ENCODE results near the gene SEC14L1.

SEC14L1 gene

GRCh38 chr17:77116371-77116860, 24.4 kb upstream of the SEC14L1 start:
- no peak for DNase-seq (ENCODE audit: low read depth)

GRCh38 chr17:77117415-77117814, 23.4 kb upstream of the SEC14L1 start:
- no peak for DNase-seq (ENCODE audit: low read depth)

GRCh38 chr17:77118251-77118928, 22.4 kb upstream of the SEC14L1 start:
- DNase-seq (ENCODE audit: low read depth): no peak

GRCh38 chr17:77119668-77120301, 21.0 kb upstream of the SEC14L1 start:
- DNase-seq (ENCODE audit: low read depth): no peak

GRCh38 chr17:77120868-77121267, 19.9 kb upstream of the SEC14L1 start:
- DNase-seq (ENCODE audit: low read depth): no peak

GRCh38 chr17:77124192-77124889, 16.4 kb upstream of the SEC14L1 start:
- DNase-seq (ENCODE audit: low read depth): no peak

- no peak for DNase-seq (ENCODE audit: low read depth)
Measured at GRCh38 chr17:77125432-77125901, 15.3 kb upstream of the SEC14L1 start.

- DNase-seq (ENCODE audit: low read depth): no peak
Measured at GRCh38 chr17:77126519-77126918, 14.2 kb upstream of the SEC14L1 start.

- peak; percentile 46 for DNase-seq (ENCODE audit: low read depth)
Measured at GRCh38 chr17:77127735-77128361, 12.9 kb upstream of the SEC14L1 start.

GRCh38 chr17:77128896-77129567, 11.7 kb upstream of the SEC14L1 start:
- DNase-seq (ENCODE audit: low read depth): no peak

- no peak for DNase-seq (ENCODE audit: low read depth)
Measured at GRCh38 chr17:77129568-77130301, 11.0 kb upstream of the SEC14L1 start.

GRCh38 chr17:77130525-77130924, 10.2 kb upstream of the SEC14L1 start:
- no peak for DNase-seq (ENCODE audit: low read depth)

GRCh38 chr17:77131904-77132303, 8.9 kb upstream of the SEC14L1 start:
- DNase-seq (ENCODE audit: low read depth): no peak

- no peak for DNase-seq (ENCODE audit: low read depth)
Measured at GRCh38 chr17:77132411-77133086, 8.2 kb upstream of the SEC14L1 start.

GRCh38 chr17:77133087-77133638, 7.6 kb upstream of the SEC14L1 start:
- no peak for DNase-seq (ENCODE audit: low read depth)

GRCh38 chr17:77136420-77136767, 4.4 kb upstream of the SEC14L1 start:
- no peak for DNase-seq (ENCODE audit: low read depth)

GRCh38 chr17:77137111-77137510, 3.7 kb upstream of the SEC14L1 start:
- DNase-seq (ENCODE audit: low read depth): no peak

GRCh38 chr17:77137886-77138285, 2.9 kb upstream of the SEC14L1 start:
- DNase-seq (ENCODE audit: low read depth): peak; percentile 17

- DNase-seq (ENCODE audit: low read depth): peak; percentile 100
Measured at GRCh38 chr17:77140166-77140877, 447 bp upstream of the SEC14L1 start.

Measured in activated T-helper 1 cell treated with Interleukin-2 at 50 U/mL for 16 hours (primary cell).